ENCODE results near the gene RPS23.

Gene RPS23

GRCh38 chr5:82308416-82308815, 30.3 kb upstream of the RPS23 start:
- no peaks in the 10 kb centered on the region for H3K4me1 ChIP-seq (ENCODE audit: control insufficient read depth, insufficient read depth, low read length)
- H3K9ac ChIP-seq (ENCODE audit: low read depth, low read length) = no peak overlapping the region
- no peaks in the 10 kb centered on the region for H3K36me3 ChIP-seq (ENCODE audit: control insufficient read depth, insufficient read depth, low read length)
- no peak overlapping the region for H3K4me3 ChIP-seq (ENCODE audit: low read depth, low read length)
- H3K9me3 ChIP-seq (ENCODE audit: control insufficient read depth, insufficient read depth, low read length) = no peaks in the 10 kb centered on the region
- no peaks in the 10 kb centered on the region for H3K27me3 ChIP-seq (ENCODE audit: control insufficient read depth, insufficient read depth, low read length)

- Histone ChIP-seq H3K4me1 (ENCODE audit: control insufficient read depth, insufficient read depth, low read length) (no peaks in the 10 kb centered on the region), H3K4me3 (ENCODE audit: low read depth, low read length) (no peak overlapping the region), H3K27me3 (ENCODE audit: control insufficient read depth, insufficient read depth, low read length) (no peaks in the 10 kb centered on the region), H3K36me3 (ENCODE audit: control insufficient read depth, insufficient read depth, low read length) (no peaks in the 10 kb centered on the region), H3K9me3 (ENCODE audit: control insufficient read depth, insufficient read depth, low read length) (no peaks in the 10 kb centered on the region), H3K9ac (ENCODE audit: low read depth, low read length) (no peak overlapping the region)
Measured at GRCh38 chr5:82307451-82307850, 29.3 kb upstream of the RPS23 start.

DNA sequence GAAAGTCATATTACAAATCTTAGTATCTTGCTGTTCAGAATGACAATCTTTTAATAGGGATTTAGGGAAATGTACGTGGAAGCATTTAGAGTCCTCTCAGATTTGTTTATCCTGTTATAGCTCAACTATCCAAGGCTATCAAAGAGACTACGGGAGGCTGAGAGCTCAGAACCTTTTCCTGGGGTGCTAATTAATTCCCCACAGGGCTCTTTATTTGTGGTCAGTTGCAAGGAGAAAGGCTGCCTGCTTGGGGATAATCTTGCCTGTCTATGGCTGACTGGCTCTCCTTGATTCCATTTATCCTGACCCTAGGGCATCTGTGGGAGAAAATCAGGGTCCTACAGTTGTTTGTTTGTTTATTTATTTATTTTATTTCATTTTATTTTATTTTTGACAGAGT, 28.0 kb upstream of the RPS23 start:
- no peaks in the 10 kb centered on the region for H3K36me3 ChIP-seq (ENCODE audit: control insufficient read depth, insufficient read depth, low read length)
- H3K4me1 ChIP-seq (ENCODE audit: control insufficient read depth, insufficient read depth, low read length) = no peaks in the 10 kb centered on the region
- H3K9me3 ChIP-seq (ENCODE audit: control insufficient read depth, insufficient read depth, low read length) = no peaks in the 10 kb centered on the region
- no peaks in the 10 kb centered on the region for H3K27me3 ChIP-seq (ENCODE audit: control insufficient read depth, insufficient read depth, low read length)
- H3K9ac ChIP-seq (ENCODE audit: low read depth, low read length) = no peak overlapping the region
- H3K4me3 ChIP-seq (ENCODE audit: low read depth, low read length) = no peak overlapping the region

DNA sequence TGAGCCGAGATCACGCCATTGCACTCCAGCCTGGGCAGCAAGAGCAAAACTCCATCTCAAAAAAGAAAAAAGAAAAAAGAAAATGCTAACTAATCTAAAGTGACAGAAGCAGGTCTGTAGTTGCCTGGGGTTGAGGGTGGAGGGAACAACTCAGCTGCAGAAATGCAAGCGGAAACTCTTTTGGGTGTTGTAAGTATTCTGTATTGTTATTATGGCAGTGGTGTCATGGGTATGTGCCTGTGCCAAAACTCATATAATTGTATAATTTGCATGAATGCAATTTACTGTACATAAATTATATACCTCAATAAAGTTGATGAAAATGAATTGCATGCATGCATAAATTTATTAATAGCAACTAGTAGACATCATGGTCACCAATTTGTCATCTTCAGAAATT, 23.0 kb upstream of the RPS23 start:
- H3K4me3 ChIP-seq (ENCODE audit: low read depth, low read length) = no peak overlapping the region
- no peaks in the 10 kb centered on the region for H3K9me3 ChIP-seq (ENCODE audit: control insufficient read depth, insufficient read depth, low read length)
- no peaks in the 10 kb centered on the region for H3K36me3 ChIP-seq (ENCODE audit: control insufficient read depth, insufficient read depth, low read length)
- no peaks in the 10 kb centered on the region for H3K4me1 ChIP-seq (ENCODE audit: control insufficient read depth, insufficient read depth, low read length)
- no peak overlapping the region for H3K9ac ChIP-seq (ENCODE audit: low read depth, low read length)
- H3K27me3 ChIP-seq (ENCODE audit: control insufficient read depth, insufficient read depth, low read length) = no peaks in the 10 kb centered on the region

DNA sequence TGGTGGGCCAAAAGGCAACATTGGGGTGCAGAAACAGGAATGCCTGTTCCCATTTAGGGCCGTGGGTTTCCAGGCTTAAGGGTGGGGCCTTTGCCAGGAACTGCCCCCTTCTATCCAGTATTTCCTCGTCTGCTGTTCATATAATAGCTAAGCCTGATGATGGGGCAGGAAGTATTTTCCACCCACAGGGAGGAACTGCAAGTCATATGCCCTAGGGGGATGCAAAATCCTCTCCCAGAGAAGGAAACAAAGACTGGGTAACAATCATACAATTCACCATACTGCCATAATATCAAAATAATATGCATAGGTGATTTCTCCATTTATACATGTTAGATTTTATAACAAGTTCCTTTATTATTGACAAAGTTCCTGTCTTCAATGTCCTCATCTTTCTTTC, 20.5 kb upstream of the RPS23 start:
- Histone ChIP-seq H3K9me3 (ENCODE audit: control insufficient read depth, insufficient read depth, low read length) (no peaks in the 10 kb centered on the region), H3K36me3 (ENCODE audit: control insufficient read depth, insufficient read depth, low read length) (no peaks in the 10 kb centered on the region), H3K4me1 (ENCODE audit: control insufficient read depth, insufficient read depth, low read length) (peaks cover 12% of the 10 kb centered on the region), H3K27me3 (ENCODE audit: control insufficient read depth, insufficient read depth, low read length) (no peaks in the 10 kb centered on the region), H3K9ac (ENCODE audit: low read depth, low read length) (no peak overlapping the region), H3K4me3 (ENCODE audit: low read depth, low read length) (no peak overlapping the region)

DNA sequence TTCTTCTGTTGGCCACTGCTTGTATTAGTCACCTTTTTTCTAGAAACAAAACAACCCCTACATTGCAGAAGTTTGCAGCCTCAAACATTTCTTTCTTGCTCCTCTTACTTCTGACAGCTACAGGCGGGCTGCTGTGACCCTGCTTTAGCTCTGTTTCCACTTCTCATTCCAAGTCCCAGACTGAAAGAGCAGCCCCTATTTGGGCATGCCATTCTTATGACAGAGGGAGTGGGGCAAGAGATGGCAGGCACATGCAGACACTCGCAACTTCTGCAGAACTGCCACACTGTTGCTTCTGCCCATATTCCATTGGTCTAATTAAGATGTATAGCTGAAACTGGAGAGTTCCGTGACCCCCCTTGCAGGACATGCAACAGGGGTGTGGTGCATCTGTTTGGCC, 19.6 kb upstream of the RPS23 start:
- Histone ChIP-seq H3K9ac (ENCODE audit: low read depth, low read length) (no peak overlapping the region), H3K9me3 (ENCODE audit: control insufficient read depth, insufficient read depth, low read length) (no peaks in the 10 kb centered on the region), H3K36me3 (ENCODE audit: control insufficient read depth, insufficient read depth, low read length) (no peaks in the 10 kb centered on the region), H3K27me3 (ENCODE audit: control insufficient read depth, insufficient read depth, low read length) (no peaks in the 10 kb centered on the region), H3K4me3 (ENCODE audit: low read depth, low read length) (no peak overlapping the region), H3K4me1 (ENCODE audit: control insufficient read depth, insufficient read depth, low read length) (peaks cover 20% of the 10 kb centered on the region)

- H3K36me3 ChIP-seq (ENCODE audit: control insufficient read depth, insufficient read depth, low read length) = no peaks in the 10 kb centered on the region
- H3K4me1 ChIP-seq (ENCODE audit: control insufficient read depth, insufficient read depth, low read length) = peaks cover 21% of the 10 kb centered on the region
- H3K9ac ChIP-seq (ENCODE audit: low read depth, low read length) = no peak overlapping the region
- no peaks in the 10 kb centered on the region for H3K27me3 ChIP-seq (ENCODE audit: control insufficient read depth, insufficient read depth, low read length)
- no peaks in the 10 kb centered on the region for H3K9me3 ChIP-seq (ENCODE audit: control insufficient read depth, insufficient read depth, low read length)
- no peak overlapping the region for H3K4me3 ChIP-seq (ENCODE audit: low read depth, low read length)
Measured at GRCh38 chr5:82296929-82297328, 18.8 kb upstream of the RPS23 start.

DNA sequence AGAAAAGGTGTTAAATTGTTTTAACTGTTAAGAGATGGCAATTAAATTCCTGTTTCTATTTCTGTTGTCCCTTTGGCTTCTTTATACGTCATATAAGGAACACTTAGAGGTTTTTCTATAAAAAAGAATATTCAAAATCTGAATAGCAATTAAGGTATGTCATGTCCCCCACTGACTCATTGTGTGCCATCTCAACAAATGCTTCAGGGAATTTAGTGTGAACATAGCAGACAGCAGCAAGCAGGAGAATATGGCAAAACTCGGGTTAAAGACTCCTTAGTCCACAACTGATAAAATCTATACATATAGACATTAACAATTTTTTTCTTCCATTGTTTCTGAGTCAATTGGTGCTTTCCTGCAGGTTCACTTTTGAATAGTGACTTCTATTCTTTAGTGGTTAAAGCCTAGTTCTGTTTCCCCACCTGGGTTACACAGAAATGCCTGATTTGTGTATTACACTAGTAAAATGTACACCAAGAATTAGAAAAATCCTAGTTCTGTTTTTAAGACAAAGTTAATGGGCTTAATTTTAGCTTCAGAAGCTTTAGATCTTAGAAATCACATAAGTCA, 17.9 kb upstream of the RPS23 start:
- H3K27me3 ChIP-seq (ENCODE audit: control insufficient read depth, insufficient read depth, low read length) = no peaks in the 10 kb centered on the region

DNA sequence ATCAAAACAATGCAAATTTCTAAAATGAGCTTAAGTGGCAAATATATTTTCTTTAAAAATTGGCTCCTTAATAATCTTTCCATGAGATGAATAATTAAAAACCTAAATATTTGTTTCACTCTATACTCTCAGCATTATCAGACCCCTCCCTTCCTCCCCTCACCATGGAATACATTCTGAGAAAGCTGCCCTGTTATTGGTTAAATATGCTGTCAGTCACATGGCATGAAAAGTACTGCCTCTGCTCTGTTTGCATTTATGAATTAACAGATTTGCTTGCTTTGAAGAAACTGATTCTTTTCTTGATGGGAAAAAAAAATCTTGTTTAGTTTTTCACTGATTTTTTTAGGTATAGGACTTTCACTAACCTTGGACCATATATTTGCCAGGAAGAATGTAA, 17.0 kb upstream of the RPS23 start:
- H3K4me1 ChIP-seq (ENCODE audit: control insufficient read depth, insufficient read depth, low read length) = peaks cover 24% of the 10 kb centered on the region
- no peaks in the 10 kb centered on the region for H3K9me3 ChIP-seq (ENCODE audit: control insufficient read depth, insufficient read depth, low read length)
- H3K4me3 ChIP-seq (ENCODE audit: low read depth, low read length) = no peak overlapping the region
- H3K36me3 ChIP-seq (ENCODE audit: control insufficient read depth, insufficient read depth, low read length) = no peaks in the 10 kb centered on the region
- H3K9ac ChIP-seq (ENCODE audit: low read depth, low read length) = no peak overlapping the region
- no peaks in the 10 kb centered on the region for H3K27me3 ChIP-seq (ENCODE audit: control insufficient read depth, insufficient read depth, low read length)

More for the DNA sequence above, 17.9 kb upstream of the RPS23 start:
- no peaks in the 10 kb centered on the region for H3K36me3 ChIP-seq (ENCODE audit: control insufficient read depth, insufficient read depth, low read length)
- no peak overlapping the region for H3K9ac ChIP-seq (ENCODE audit: low read depth, low read length)
- H3K9me3 ChIP-seq (ENCODE audit: control insufficient read depth, insufficient read depth, low read length) = no peaks in the 10 kb centered on the region
- H3K4me1 ChIP-seq (ENCODE audit: control insufficient read depth, insufficient read depth, low read length) = peaks cover 21% of the 10 kb centered on the region
- no peak overlapping the region for H3K4me3 ChIP-seq (ENCODE audit: low read depth, low read length)

DNA sequence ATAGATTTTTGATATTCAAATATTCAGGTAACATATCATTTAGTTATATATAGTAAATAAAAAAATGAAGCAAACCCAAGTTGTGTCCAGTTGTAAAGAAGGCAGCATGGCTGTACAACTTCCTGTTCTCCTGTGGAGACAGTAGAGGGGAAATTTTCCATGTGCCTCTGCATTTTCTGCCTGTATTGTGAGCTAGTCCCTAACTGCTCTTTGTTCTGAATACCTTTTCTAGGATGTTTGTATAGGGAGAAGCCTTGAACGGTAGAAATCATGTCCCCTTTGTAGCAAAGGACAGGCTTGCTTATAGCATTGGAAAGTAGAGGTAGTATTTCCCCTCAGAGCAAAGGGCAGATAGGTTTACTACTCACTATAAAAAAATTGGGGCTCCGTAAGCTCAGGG, 13.3 kb upstream of the RPS23 start:
- peaks cover 24% of the 10 kb centered on the region for H3K4me1 ChIP-seq (ENCODE audit: control insufficient read depth, insufficient read depth, low read length)
- H3K4me3 ChIP-seq (ENCODE audit: low read depth, low read length) = no peak overlapping the region
- no peak overlapping the region for H3K9ac ChIP-seq (ENCODE audit: low read depth, low read length)
- no peaks in the 10 kb centered on the region for H3K36me3 ChIP-seq (ENCODE audit: control insufficient read depth, insufficient read depth, low read length)
- H3K27me3 ChIP-seq (ENCODE audit: control insufficient read depth, insufficient read depth, low read length) = no peaks in the 10 kb centered on the region
- H3K9me3 ChIP-seq (ENCODE audit: control insufficient read depth, insufficient read depth, low read length) = no peaks in the 10 kb centered on the region

GRCh38 chr5:82290908-82291307, 12.8 kb upstream of the RPS23 start:
- H3K27me3 ChIP-seq (ENCODE audit: control insufficient read depth, insufficient read depth, low read length) = no peaks in the 10 kb centered on the region
- H3K36me3 ChIP-seq (ENCODE audit: control insufficient read depth, insufficient read depth, low read length) = no peaks in the 10 kb centered on the region
- H3K9me3 ChIP-seq (ENCODE audit: control insufficient read depth, insufficient read depth, low read length) = no peaks in the 10 kb centered on the region
- peaks cover 24% of the 10 kb centered on the region for H3K4me1 ChIP-seq (ENCODE audit: control insufficient read depth, insufficient read depth, low read length)
- no peak overlapping the region for H3K9ac ChIP-seq (ENCODE audit: low read depth, low read length)
- no peak overlapping the region for H3K4me3 ChIP-seq (ENCODE audit: low read depth, low read length)

GRCh38 chr5:82290005-82290404, 11.9 kb upstream of the RPS23 start:
- H3K4me1 ChIP-seq (ENCODE audit: control insufficient read depth, insufficient read depth, low read length) = peaks cover 20% of the 10 kb centered on the region
- H3K9ac ChIP-seq (ENCODE audit: low read depth, low read length) = no peak overlapping the region
- H3K4me3 ChIP-seq (ENCODE audit: low read depth, low read length) = no peak overlapping the region
- no peaks in the 10 kb centered on the region for H3K36me3 ChIP-seq (ENCODE audit: control insufficient read depth, insufficient read depth, low read length)
- H3K9me3 ChIP-seq (ENCODE audit: control insufficient read depth, insufficient read depth, low read length) = no peaks in the 10 kb centered on the region
- H3K27me3 ChIP-seq (ENCODE audit: control insufficient read depth, insufficient read depth, low read length) = no peaks in the 10 kb centered on the region

Data from iPS-15b (cell line).